ENCODE data around the gene ATP6V0A4.
"Not testable (repeated sequence)": the region's sequence is repeated elsewhere in the genome, so short reads cannot be mapped to it uniquely, and the experiment has no call there.

Gene ATP6V0A4

GRCh38 chr7:138821912-138822311 lies 23.9 kb upstream of the ATP6V0A4 start:
- no peak overlapping the region for H3K27ac ChIP-seq
- TF ChIP-seq CTCF (conservative IDR thresholded peaks at IDR 0.05): no peak

- H3K27ac ChIP-seq: no peak overlapping the region
- no peak for TF ChIP-seq CTCF (conservative IDR thresholded peaks at IDR 0.05)
Observed at GRCh38 chr7:138819625-138820024, 21.6 kb upstream of the ATP6V0A4 start.

GRCh38 chr7:138816650-138817049 lies 18.7 kb upstream of the ATP6V0A4 start:
- no peak for TF ChIP-seq CTCF (conservative IDR thresholded peaks at IDR 0.05)

GRCh38 chr7:138814816-138815332 lies 16.9 kb upstream of the ATP6V0A4 start:
- no peak for TF ChIP-seq CTCF (conservative IDR thresholded peaks at IDR 0.05)

More at GRCh38 chr7:138816650-138817049, 18.7 kb upstream of the ATP6V0A4 start:
- H3K27ac ChIP-seq: no peak overlapping the region

GRCh38 chr7:138813945-138814344 lies 15.9 kb upstream of the ATP6V0A4 start:
- H3K27ac ChIP-seq: no peak overlapping the region
- TF ChIP-seq CTCF (conservative IDR thresholded peaks at IDR 0.05): no peak

More at GRCh38 chr7:138814816-138815332, 16.9 kb upstream of the ATP6V0A4 start:
- H3K27ac ChIP-seq: no peak overlapping the region

GRCh38 chr7:138811327-138811726 lies 13.3 kb upstream of the ATP6V0A4 start:
- not testable (repeated sequence) for H3K27ac ChIP-seq

- H3K27ac ChIP-seq: no peak overlapping the region
- no peak for TF ChIP-seq CTCF (conservative IDR thresholded peaks at IDR 0.05)
Observed at GRCh38 chr7:138809346-138809745, 11.3 kb upstream of the ATP6V0A4 start.

- TF ChIP-seq CTCF (conservative IDR thresholded peaks at IDR 0.05): no peak
- no peak overlapping the region for H3K27ac ChIP-seq
Observed at GRCh38 chr7:138804618-138805017, 6.6 kb upstream of the ATP6V0A4 start.
